SK-N-SH (cell line): ENCODE measurements around the gene C5orf58. TPM values are rescaled to one million over a fixed set of nuclear protein-coding genes. Genes with fewer than 3 reads are reported as not detected.

Experiments
- CTCF ChIA-PET: fragments of 300-600, 350-600 bp; formaldehyde crosslinking; extraction: SDS; loops from one replicate; lab custom pipeline; 2021; lab: Yijun Ruan, JAX
- POLR2A ChIA-PET: fragments of 350-600 bp; sonication (Branson Sonifier 250); formaldehyde crosslinking; extraction: SDS; loops from one replicate; lab custom pipeline; 2020; ENCODE audit warnings: antibody characterized with exemption, inconsistent platforms; lab: Yijun Ruan, JAX
- DNase-seq: peaks from one replicate; pipeline ENCODE4 v3.0.0; 2012
- H2AFZ ChIP-seq: fragments of 200-600 bp; sonication (generic); 2 replicates; pipeline ENCODE4 v1.8.1; 2016; ENCODE audit warnings: antibody characterized with exemption, mild to moderate bottlenecking, low read depth
- H3F3A ChIP-seq: fragments of 200-600 bp; sonication (generic); replicated peaks from 2 replicates; pipeline ENCODE3; 2016; ENCODE audit warnings: antibody characterized with exemption, mild to moderate bottlenecking; ENCODE audit not compliant: insufficient read depth
- H3K27ac ChIP-seq, 2 experiments: fragments of 200-500 bp in 1 of 2; fragments of 200-600 bp in 1 of 2; sonication (Bioruptor generic) in 1 of 2; sonication (generic), shearing (Covaris generic) in 1 of 2; 2 replicates each; pipeline versions ENCODE4 v1.5.1 to v1.6.1; 2014 to 2016; ENCODE audit warnings: low read depth in 2 of 2, inconsistent platforms in 1 of 2, low read length in 1 of 2, mild to moderate bottlenecking in 1 of 2, mixed read lengths in 1 of 2
- H3K27me3 ChIP-seq: fragments of 200-600 bp; sonication (generic), shearing (Covaris generic); 2 replicates; pipeline ENCODE4 v1.6.1; 2016; ENCODE audit warnings: mixed run types; ENCODE audit not compliant: insufficient read depth
- H3K36me3 ChIP-seq, 2 experiments: fragments of 200-500 bp in 1 of 2; fragments of 200-600 bp in 1 of 2; sonication (Bioruptor generic) in 1 of 2; sonication (generic) in 1 of 2; replicated peaks in 1 of 2; 2 replicates each; pipeline versions ENCODE3 to v1.5.1; 2014 to 2016; ENCODE audit warnings: low read length in 1 of 2, mild to moderate bottlenecking in 1 of 2; ENCODE audit not compliant: insufficient read depth in 2 of 2, control insufficient read depth in 1 of 2
- H3K4me1 ChIP-seq, 2 experiments: fragments of 200-500 bp in 1 of 2; fragments of 200-600 bp in 1 of 2; sonication (Bioruptor generic) in 1 of 2; sonication (generic), shearing (Covaris generic) in 1 of 2; 2 replicates each; pipeline versions ENCODE4 v1.5.1 to v1.6.1; 2014 to 2016; ENCODE audit warnings: low read depth in 1 of 2, low read length in 1 of 2, mixed run types in 1 of 2; ENCODE audit not compliant: insufficient read depth in 2 of 2, control insufficient read depth in 1 of 2
- H3K4me2 ChIP-seq: fragments of 200-600 bp; sonication (generic), shearing (Covaris generic); 2 replicates; pipeline ENCODE4 v1.6.1; 2017; ENCODE audit warnings: mixed run types
- H3K4me3 ChIP-seq, 2 experiments: fragments of 200-500 bp in 1 of 2; fragments of 200-600 bp in 1 of 2; sonication (Bioruptor generic) in 1 of 2; sonication (generic), shearing (Covaris generic) in 1 of 2; 2 replicates each; pipeline versions ENCODE4 v1.5.1 to v1.8.1; 2014 to 2016; ENCODE audit warnings: low read depth in 2 of 2, inconsistent platforms in 1 of 2, low read length in 1 of 2, mild to moderate bottlenecking in 1 of 2, mixed read lengths in 1 of 2, moderate library complexity in 1 of 2
- H3K79me2 ChIP-seq: fragments of 200-600 bp; sonication (generic); 2 replicates; pipeline ENCODE4 v1.8.1; 2017; ENCODE audit warnings: mild to moderate bottlenecking; ENCODE audit not compliant: insufficient read depth
- H3K9ac ChIP-seq: fragments of 200-600 bp; sonication (generic); 2 replicates; pipeline ENCODE4 v1.6.1; 2017; ENCODE audit warnings: mixed run types
- H3K9me2 ChIP-seq: fragments of 200-600 bp; sonication (generic); 2 replicates; pipeline ENCODE4 v1.6.1; 2017; ENCODE audit warnings: mixed run types
- H3K9me3 ChIP-seq: fragments of 200-600 bp; sonication (generic); 2 replicates; pipeline ENCODE4 v1.6.1; 2017; ENCODE audit warnings: mixed run types, mild to moderate bottlenecking, moderate library complexity
- H4K20me1 ChIP-seq: fragments of 200-600 bp; sonication (generic); 2 replicates; pipeline ENCODE4 v1.6.1; 2017; ENCODE audit warnings: mild to moderate bottlenecking, mixed run types; ENCODE audit not compliant: insufficient read depth
- CHD2 ChIP-seq: fragments of 150-350 bp; IDR thresholded peaks from 2 replicates; pipeline ENCODE4 v1.6.1; 2018; ENCODE audit warnings: low read length; ENCODE audit not compliant: partially characterized antibody
- ELF1 ChIP-seq: IDR thresholded peaks from 2 replicates; pipeline ENCODE4 v1.4.0; 2012
- EZH2phosphoT487 ChIP-seq: fragments of 200-600 bp; sonication (generic); IDR thresholded peaks from 2 replicates; pipeline ENCODE4 v1.6.1; 2017; ENCODE audit warnings: low read depth, mixed run types, mild to moderate bottlenecking, antibody characterized with exemption, moderate library complexity, borderline replicate concordance
- FOSL2 ChIP-seq: IDR thresholded peaks from 2 replicates; pipeline ENCODE4 v1.4.0; 2012; ENCODE audit warnings: low read depth, mild to moderate bottlenecking, moderate library complexity, borderline replicate concordance
- FOXJ3 ChIP-seq: sonication (generic); formaldehyde crosslinking; IDR thresholded peaks from 2 replicates; pipeline ENCODE4 v1.5.1; 2020; ENCODE audit warnings: mild to moderate bottlenecking, missing genetic modification reagents
- GABPA ChIP-seq: IDR thresholded peaks from 2 replicates; pipeline ENCODE4 v1.4.0; 2012; ENCODE audit warnings: low read depth, mild to moderate bottlenecking
- MEF2A ChIP-seq: IDR thresholded peaks from 2 replicates; pipeline ENCODE4 v1.4.0; 2012; ENCODE audit warnings: low read depth, borderline replicate concordance
- PBX3 ChIP-seq: IDR thresholded peaks from 2 replicates; pipeline ENCODE4; 2012
- POLR2AphosphoS5 ChIP-seq: IDR thresholded peaks from 2 replicates; pipeline ENCODE4 v1.6.1; 2012; ENCODE audit warnings: low read depth, low read length
- RAD21 ChIP-seq: IDR thresholded peaks from 2 replicates; pipeline ENCODE4 v1.6.1; 2012; ENCODE audit warnings: mild to moderate bottlenecking, low read length
- RFX5 ChIP-seq: IDR thresholded peaks from 2 replicates; pipeline ENCODE4 v1.6.1; 2012; ENCODE audit warnings: mild to moderate bottlenecking, improper control_type of control experiment, low read length
- SMC3 ChIP-seq: IDR thresholded peaks from 2 replicates; pipeline ENCODE4 v1.6.1; 2012; ENCODE audit warnings: low read depth, low read length, improper control_type of control experiment
- TAF1 ChIP-seq: IDR thresholded peaks from 2 replicates; pipeline ENCODE4 v1.6.1; 2012; ENCODE audit warnings: low read depth, mild to moderate bottlenecking, low read length, moderate library complexity, borderline replicate concordance
- TCF12 ChIP-seq: IDR thresholded peaks from 2 replicates; pipeline ENCODE4 v1.4.0; 2012
- TEAD4 ChIP-seq: IDR thresholded peaks from 2 replicates; pipeline ENCODE4 v1.4.0; 2012; ENCODE audit warnings: mild to moderate bottlenecking, borderline replicate concordance; ENCODE audit not compliant: insufficient read depth
- USF1 ChIP-seq: IDR thresholded peaks from 2 replicates; pipeline ENCODE4 v1.4.0; 2012; ENCODE audit warnings: low read depth, borderline replicate concordance
- YY1 ChIP-seq: IDR thresholded peaks from 2 replicates; pipeline ENCODE4 v1.4.0; 2012; ENCODE audit warnings: low read depth, mild to moderate bottlenecking
- WGBS: methylation state at CpG from one replicate; pipeline ENCODE4 v1.1.6; 2017; ENCODE audit warnings: low lambda C conversion rate; 5-methylcytosine and 5-hydroxymethylcytosine counted together
- polyA plus RNA-seq, 3 experiments: library from polyadenylated mRNA; depleted of rRNA; stranded (reverse); fragments of >200 nt; gene quantifications; 2 replicates each; pipeline ENCODE4 v1.2.3, GENCODE V29; 2012

Gene C5orf58
- polyA plus RNA-seq, 1 of the 3 experiments (the other 2 are of a cell fraction) = not detected

- H3K79me2 ChIP-seq = no peaks in the 10 kb centered on the region
- peak; percentile 23; the same call in 1 of the 2 replicates for TF ChIP-seq SMC3
- peak; percentile 61 for TF ChIP-seq RAD21
- TF ChIP-seq EZH2phosphoT487 = no peak
- no peak overlapping the region for H3K4me2 ChIP-seq
- no peaks in the 10 kb centered on the region for H3F3A ChIP-seq
- no peak overlapping the region for H3K27ac ChIP-seq
- no peaks in the 10 kb centered on the region for H3K9me2 ChIP-seq
- peak; percentile 42 for DNase-seq
- no peak overlapping the region for H2AFZ ChIP-seq
- no peak overlapping the region for H3K4me3 ChIP-seq
- ChIA-PET CTCF (interaction anchor here (0.6 to 6.7 kb wide), 19 partner anchors 8 to 359 kb away, joined by 3 to 35 read pairs (median 4); no protein-coding TSS in a partner anchor), POLR2A (no interaction called here)
- no peaks in the 10 kb centered on the region for H4K20me1 ChIP-seq
- H3K9me3 ChIP-seq = no peaks in the 10 kb centered on the region
- 63% methylated on average over 5 of the region's 8 CpGs for WGBS
- no peaks in the 10 kb centered on the region for H3K27me3 ChIP-seq
- no peak overlapping the region for H3K9ac ChIP-seq
- no peaks in the 10 kb centered on the region for H3K36me3 ChIP-seq
- H3K4me1 ChIP-seq = peaks cover 0 to 10% of the 10 kb centered on the region in 2 experiments; a peak in 1 of 4 replicates
Measured at GRCh38 chr5:170273968-170274710, 41.4 kb downstream of the C5orf58 start.

GRCh38 chr5:170275376-170275994 lies 42.7 kb downstream of the C5orf58 start:
- CTCF ChIA-PET = interaction anchor here (1.3 to 6.7 kb wide), 7 partner anchors 7 to 357 kb away, joined by 3 to 35 read pairs (median 6); no protein-coding TSS in a partner anchor

GRCh38 chr5:170276140-170276539 lies 43.4 kb downstream of the C5orf58 start:
- ChIA-PET POLR2A (no interaction called here), CTCF (interaction anchor here (0.8 to 6.7 kb wide), 4 partner anchors 10 to 357 kb away, joined by 3 to 30 read pairs (median 3); no protein-coding TSS in a partner anchor)
- WGBS = 68% methylated on average over 2 of the region's 2 CpGs
- no peaks in the 10 kb centered on the region for H3K36me3 ChIP-seq
- no peaks in the 10 kb centered on the region for H4K20me1 ChIP-seq
- DNase-seq = no peak
- no peaks in the 10 kb centered on the region for H3K9me3 ChIP-seq
- peaks cover 0 to 13% of the 10 kb centered on the region in 2 experiments; a peak in 1 of 4 replicates for H3K4me1 ChIP-seq
- no peak overlapping the region for H2AFZ ChIP-seq
- H3K4me2 ChIP-seq = no peak overlapping the region
- H3F3A ChIP-seq = no peaks in the 10 kb centered on the region
- no peak overlapping the region for H3K27ac ChIP-seq
- H3K9ac ChIP-seq = no peak overlapping the region
- no peak overlapping the region for H3K4me3 ChIP-seq
- no peak for TF ChIP-seq EZH2phosphoT487
- no peak for TF ChIP-seq CHD2
- TF ChIP-seq FOXJ3 (CRISPR knock-in tag) = no peak
- TF ChIP-seq TEAD4 = no peak
- no peak for TF ChIP-seq RFX5
- no peak for TF ChIP-seq TCF12
- TF ChIP-seq ELF1 = no peak
- TF ChIP-seq MEF2A = no peak
- no peak for TF ChIP-seq POLR2AphosphoS5
- no peak for TF ChIP-seq TAF1
- no peak for TF ChIP-seq PBX3
- TF ChIP-seq YY1 = no peak
- H3K9me2 ChIP-seq = no peaks in the 10 kb centered on the region
- no peaks in the 10 kb centered on the region for H3K27me3 ChIP-seq
- no peaks in the 10 kb centered on the region for H3K79me2 ChIP-seq

More at GRCh38 chr5:170275376-170275994, 42.7 kb downstream of the C5orf58 start:
- Histone ChIP-seq H3F3A (no peaks in the 10 kb centered on the region), H3K27me3 (no peaks in the 10 kb centered on the region), H3K79me2 (no peaks in the 10 kb centered on the region), H3K9me2 (no peaks in the 10 kb centered on the region), H3K36me3 (no peaks in the 10 kb centered on the region), H2AFZ (no peak overlapping the region), H3K9me3 (no peaks in the 10 kb centered on the region), H3K4me2 (no peak overlapping the region), H3K4me1 (peaks cover 0 to 13% of the 10 kb centered on the region in 2 experiments; a peak in 1 of 4 replicates), H3K9ac (no peak overlapping the region), H4K20me1 (no peaks in the 10 kb centered on the region), H3K27ac (no peak overlapping the region), H3K4me3 (no peak overlapping the region)
- POLR2A ChIA-PET = no interaction called here
- 52% methylated on average over 8 of the region's 8 CpGs for WGBS
- TF ChIP-seq USF1 = no peak
- TF ChIP-seq TEAD4 = no peak
- no peak for TF ChIP-seq FOXJ3 (CRISPR knock-in tag)
- TF ChIP-seq FOSL2 = no peak
- TF ChIP-seq GABPA = no peak
- no peak for TF ChIP-seq RAD21
- no peak for DNase-seq
